Activated CD8-positive, alpha-beta memory T cell treated with anti-CD3 and anti-CD28 coated beads for 36 hours (primary cell): Measurements from ENCODE around the gene NAT10. TPM values are rescaled to one million over a fixed set of nuclear protein-coding genes. Genes with fewer than 3 reads are reported as not detected.

Source experiments
- CTCF ChIA-PET: fragments of 350-600 bp; sonication (Branson Sonifier 250); formaldehyde crosslinking; loops from one replicate; lab custom pipeline; 2021; ENCODE audit warnings: antibody characterized with exemption; lab: Charles Lee
- POLR2A ChIA-PET: fragments of 350-600 bp; sonication (Branson Sonifier 250); formaldehyde crosslinking; loops from one replicate; lab custom pipeline; 2021; ENCODE audit warnings: antibody characterized with exemption; lab: Charles Lee
- total RNA-seq, 2 experiments: library from RNA; stranded (reverse); gene quantifications; one replicate each; pipeline ENCODE4 v1.2.3, GENCODE V29; 2021

The NAT10 gene
- total RNA-seq, 2 experiments from 2014 or later, result 154 to 160 TPM

DNA sequence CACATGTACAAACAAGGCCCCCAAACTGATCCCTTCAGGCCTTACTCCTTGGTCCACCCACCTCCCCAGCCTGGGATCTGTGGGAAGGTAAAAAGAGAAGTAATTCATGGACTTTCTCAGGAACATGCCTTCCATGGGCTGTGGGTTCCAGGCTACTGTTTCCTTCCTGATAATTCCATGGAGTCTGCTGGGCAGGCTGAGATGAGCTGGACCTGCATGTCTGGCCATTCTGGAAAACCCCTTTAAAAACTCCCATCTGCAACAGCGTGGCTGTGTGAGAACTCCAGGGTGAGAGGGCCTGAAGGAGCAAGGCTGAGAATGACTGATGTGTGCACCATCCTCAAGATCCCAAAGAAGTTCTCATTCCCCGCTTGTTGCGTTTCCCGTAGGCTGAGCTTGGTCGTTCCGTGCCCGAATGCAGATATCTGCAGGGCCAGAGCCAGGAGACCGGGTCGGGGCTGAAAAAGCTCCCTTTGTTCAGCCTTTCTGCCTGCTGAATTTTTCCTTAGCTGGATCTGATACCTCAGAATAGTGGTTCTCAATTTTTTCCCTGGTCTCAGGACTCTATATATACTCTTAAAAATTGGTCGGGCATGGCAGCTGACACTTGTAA lies 72.9 kb downstream of the NAT10 start:
- POLR2A ChIA-PET, result no interaction called here
- CTCF ChIA-PET, result interaction anchor here (1.8 kb wide), 1 partner anchor 179 kb away, joined by 6 read pairs; the partner anchor contains the start of gene ABTB2

DNA sequence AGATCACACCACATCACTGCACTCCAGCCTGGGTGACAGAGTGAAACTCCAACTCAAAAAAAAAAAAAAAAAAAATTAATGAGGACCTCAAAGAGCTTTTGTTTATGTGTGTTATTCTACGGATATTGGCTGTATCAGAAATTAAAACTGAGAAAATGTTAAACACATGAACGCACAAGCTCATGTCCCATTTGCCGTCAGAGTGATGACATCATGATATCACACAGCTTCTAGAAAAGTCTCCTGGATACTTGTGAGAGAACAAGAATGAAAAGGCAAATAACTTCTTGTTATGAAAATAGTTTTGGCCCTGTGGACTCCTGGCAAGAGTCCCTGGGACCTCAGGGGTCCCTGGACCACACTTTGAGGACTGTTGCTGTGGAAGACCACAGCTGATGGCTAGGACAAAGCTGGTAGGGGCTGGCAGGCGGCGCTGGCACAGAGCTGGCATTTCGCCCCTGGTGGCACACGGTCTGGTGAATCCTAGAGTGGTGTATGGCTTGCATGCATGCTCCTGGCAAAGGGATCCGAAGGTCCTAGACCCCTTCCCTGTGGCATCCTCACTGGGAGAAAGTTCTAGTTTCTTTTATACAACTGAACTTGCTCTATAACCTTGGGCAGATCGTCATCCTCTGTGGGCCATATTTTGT lies 73.7 kb downstream of the NAT10 start:
- ChIA-PET POLR2A (no interaction called here), CTCF (interaction anchor here (1.8 kb wide), 1 partner anchor 178 kb away, joined by 6 read pairs; the partner anchor contains the start of gene ABTB2)

DNA sequence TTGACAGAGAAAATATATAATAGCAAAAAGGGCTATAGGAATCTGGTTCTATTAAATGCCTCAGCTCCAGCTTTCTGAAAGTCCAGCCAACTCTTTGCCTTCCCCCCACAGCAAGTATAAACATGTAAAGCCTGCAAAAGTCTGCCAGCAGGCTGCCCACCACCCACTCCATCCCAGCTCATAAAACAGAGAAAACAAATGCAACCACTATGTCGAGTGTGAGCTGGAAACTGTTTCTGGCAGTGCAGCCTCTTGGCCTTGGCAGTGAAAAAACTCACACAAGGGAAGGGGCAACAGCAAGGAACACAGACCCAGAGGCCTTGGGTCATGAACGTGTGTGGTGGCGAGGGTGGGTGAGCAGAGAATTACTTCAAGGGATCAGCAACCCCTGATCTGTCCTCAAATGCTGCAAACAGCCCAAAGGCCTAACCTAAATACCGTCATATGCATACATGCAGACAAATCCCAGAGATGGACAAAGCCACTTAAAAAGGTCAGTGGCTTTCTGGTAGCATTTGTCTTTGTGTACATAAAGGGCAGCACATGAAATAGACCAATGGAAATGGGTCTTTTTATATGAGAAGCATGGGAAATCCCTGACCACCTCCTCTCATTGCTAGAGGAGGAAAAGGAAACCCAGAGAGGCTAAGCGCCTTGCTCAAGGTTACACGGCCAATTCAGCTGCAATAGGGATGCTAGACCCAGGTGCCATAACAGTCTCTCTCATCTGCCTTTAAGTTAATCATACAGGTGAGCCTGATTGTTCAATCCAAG lies 74.8 kb downstream of the NAT10 start:
- ChIA-PET CTCF (interaction anchor here (1.7 to 2.1 kb wide), 2 partner anchors 101 to 177 kb away, joined by 4 to 8 read pairs; partner anchors contain the start of gene ABTB2), POLR2A (interaction anchor here (1.3 kb wide), 1 partner anchor 178 kb away, joined by 4 read pairs; the partner anchor contains the start of gene ABTB2)

DNA sequence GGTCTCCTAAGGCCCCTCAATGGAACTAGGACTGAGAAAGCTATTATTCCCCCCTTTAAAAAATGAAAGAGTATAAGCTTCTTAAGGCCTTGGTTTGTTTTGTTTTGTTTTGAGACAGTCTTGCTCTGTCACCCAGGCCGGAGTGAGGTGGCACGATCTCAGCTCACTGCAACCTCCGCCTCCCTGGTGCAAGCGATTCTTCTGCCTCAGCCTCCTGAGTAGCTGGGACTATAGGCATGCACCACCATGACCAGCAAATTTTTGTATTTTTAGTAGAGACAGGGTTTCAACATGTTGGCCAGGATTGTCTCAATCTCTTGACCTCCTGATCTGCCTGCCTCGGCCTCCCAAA lies 75.4 kb downstream of the NAT10 start:
- ChIA-PET CTCF (interaction anchor here (1.7 to 2.1 kb wide), 2 partner anchors 101 to 176 kb away, joined by 4 to 8 read pairs; partner anchors contain the start of gene ABTB2), POLR2A (interaction anchor here (1.3 kb wide), 1 partner anchor 177 kb away, joined by 4 read pairs; the partner anchor contains the start of gene ABTB2)

- POLR2A ChIA-PET, result interaction anchor here (1.3 kb wide), 1 partner anchor 177 kb away, joined by 4 read pairs; the partner anchor contains the start of gene ABTB2
- CTCF ChIA-PET, result interaction anchor here (1.7 to 2.1 kb wide), 2 partner anchors 100 to 176 kb away, joined by 4 to 8 read pairs; partner anchors contain the start of gene ABTB2
These were observed 75.8 kb downstream of the NAT10 start for GRCh38 chr11:34181251-34181650.

DNA sequence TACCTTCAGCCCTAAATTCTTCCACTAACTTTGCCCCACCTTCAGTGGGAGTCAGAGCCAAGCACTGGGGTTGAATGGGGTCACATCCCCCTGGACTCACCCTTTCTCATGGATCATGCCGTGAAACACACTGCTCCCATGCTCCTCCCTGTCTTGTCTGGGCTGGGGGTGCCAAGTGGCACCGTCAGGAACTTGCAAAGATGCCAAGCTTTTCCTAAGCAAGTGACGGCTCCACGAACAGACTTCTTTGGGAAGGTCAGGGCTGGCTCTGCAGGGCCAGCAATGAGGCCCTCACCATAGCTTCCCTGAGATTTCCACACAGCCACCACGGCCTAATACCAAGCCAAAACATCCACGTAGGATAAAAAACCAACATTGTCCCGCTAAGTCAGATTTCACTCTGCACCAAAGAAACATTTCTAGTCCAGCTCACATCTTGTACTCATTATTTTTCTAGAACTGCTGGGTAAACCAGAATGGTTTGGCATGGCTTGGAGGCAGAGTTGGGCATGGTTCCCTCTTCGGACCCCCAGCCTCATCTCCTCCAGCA lies 76.5 kb downstream of the NAT10 start:
- CTCF ChIA-PET, result interaction anchor here (1.7 to 2.1 kb wide), 3 partner anchors 8 to 175 kb away, joined by 4 to 18 read pairs (median 8); partner anchors contain the start of gene ABTB2
- POLR2A ChIA-PET, result no interaction called here

- ChIA-PET POLR2A (no interaction called here), CTCF (interaction anchor here (1.9 kb wide), 1 partner anchor 8 kb away, joined by 18 read pairs; no protein-coding TSS in a partner anchor)
These were observed 77.0 kb downstream of the NAT10 start for GRCh38 chr11:34182425-34182824.

DNA sequence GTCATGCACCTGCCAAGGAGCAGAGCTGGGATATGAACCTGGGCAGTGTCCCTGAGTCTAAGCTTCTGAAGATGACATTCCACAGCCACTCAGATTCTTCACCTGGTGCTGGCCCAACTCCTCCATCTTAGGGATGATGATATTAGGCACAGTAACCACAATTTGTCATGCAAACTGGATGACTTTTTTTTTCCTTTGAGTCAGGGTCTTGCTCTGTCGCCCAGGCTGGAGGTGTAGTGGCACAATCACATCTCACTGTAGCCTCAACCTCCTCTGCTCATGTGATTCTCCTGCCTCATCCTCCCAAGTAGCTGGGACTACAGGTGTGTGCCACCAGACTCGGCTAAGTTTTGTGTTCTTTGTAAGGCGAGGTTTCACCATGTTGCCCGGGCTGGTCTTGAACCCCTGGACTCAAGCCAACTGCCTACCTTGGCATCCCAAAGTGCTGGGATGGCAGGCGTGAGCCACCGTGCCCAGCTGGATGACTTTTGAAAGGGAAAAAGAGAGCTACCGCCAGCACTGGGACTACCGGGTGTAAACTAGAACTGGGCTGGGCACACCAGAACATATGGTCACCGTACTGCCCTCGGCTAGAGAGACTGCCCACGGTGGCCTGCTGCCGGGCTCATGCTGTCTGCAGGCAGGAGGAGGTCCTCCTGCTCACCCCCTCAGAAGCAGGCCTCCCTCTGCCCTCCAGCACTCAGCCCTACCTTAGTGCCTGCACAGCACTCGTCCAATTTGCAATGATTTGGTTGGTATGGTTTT lies 77.7 kb downstream of the NAT10 start:
- CTCF ChIA-PET, result interaction anchor here (1.9 kb wide), 1 partner anchor 9 kb away, joined by 18 read pairs; no protein-coding TSS in a partner anchor

GRCh38 chr11:34183848-34184391 lies 78.5 kb downstream of the NAT10 start:
- ChIA-PET CTCF (no interaction called here), POLR2A (no interaction called here)

More for the DNA sequence above, 77.7 kb downstream of the NAT10 start:
- POLR2A ChIA-PET, result no interaction called here

DNA sequence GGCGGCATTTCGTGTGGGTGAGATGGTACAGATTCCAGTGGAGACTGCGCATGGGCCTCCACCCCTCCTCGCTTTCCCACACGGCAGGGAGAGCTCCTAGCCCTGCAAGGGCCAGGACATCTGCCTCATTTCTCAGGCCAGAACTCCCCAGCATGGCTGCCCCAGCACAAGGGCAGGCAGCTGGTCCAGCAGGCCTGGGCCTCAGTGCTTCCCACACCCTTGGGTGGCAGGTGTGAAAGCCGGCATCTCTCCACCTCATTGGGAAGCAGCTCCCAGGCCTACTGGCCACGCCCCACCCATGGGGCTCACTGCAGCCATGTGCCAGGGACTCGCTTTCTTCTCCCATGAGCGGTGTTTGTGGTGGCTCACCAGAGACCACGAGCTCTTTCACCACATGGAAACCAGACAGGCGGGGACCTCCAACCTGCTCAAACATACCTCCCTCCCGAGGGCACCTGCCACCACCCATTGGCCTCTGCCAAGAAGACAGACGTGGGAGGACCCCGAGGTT lies 79.1 kb downstream of the NAT10 start:
- ChIA-PET POLR2A (no interaction called here), CTCF (interaction anchor here (0.9 kb wide), 1 partner anchor 25 kb away, joined by 3 read pairs; no protein-coding TSS in a partner anchor)

DNA sequence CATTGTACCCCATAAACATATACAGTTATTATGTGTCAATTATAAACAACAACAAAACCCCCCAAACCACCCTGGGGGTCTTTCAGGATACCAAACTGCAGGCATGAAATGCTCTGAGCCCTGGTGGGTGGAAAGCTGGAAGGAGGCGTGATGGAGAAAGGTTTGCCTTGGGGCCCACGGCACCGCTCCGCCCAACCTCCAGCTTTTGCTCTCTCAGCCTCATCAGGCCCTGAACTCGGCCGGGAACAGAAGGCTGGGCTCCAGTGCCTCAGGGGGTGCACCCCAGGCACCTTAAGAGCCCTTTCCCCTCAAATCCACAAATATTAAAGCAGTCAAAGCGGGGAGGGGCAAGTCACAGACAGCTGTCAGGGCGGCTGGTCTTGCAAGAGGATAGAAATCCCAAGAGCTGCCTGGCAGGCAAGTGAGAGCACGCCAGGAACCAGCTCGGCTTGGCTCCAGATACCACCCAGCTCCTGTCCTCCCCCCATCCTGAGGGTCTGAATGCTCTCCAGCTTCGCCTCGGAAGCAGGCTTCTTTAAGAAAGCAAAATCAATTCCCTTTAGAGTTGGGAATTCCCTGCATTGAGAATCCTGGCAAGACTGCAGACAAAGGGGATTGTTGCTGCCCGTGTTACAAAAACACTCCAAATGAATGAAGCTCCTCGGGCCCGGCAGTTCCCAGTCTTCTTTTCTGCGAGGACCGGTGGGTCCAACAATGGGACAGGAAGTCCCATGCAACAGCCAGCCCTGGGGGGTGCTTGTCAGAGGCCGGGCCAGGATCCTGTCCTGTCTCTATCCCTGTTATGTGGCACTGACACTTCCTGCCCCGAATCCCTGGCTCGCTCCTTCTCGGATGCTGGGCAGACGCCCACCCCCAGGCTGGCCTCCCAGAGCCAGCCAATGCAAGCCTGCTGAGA lies 80.8 kb downstream of the NAT10 start:
- CTCF ChIA-PET, result interaction anchor here (0.6 to 1.9 kb wide), 2 partner anchors 12 to 782 kb away, joined by 5 to 6 read pairs; no protein-coding TSS in a partner anchor
- POLR2A ChIA-PET, result no interaction called here

GRCh38 chr11:34188181-34188580 lies 82.8 kb downstream of the NAT10 start:
- ChIA-PET POLR2A (no interaction called here), CTCF (interaction anchor here (0.6 to 1.7 kb wide), 2 partner anchors 14 to 168 kb away, joined by 3 read pairs; no protein-coding TSS in a partner anchor)

- POLR2A ChIA-PET, result no interaction called here
These were observed 83.8 kb downstream of the NAT10 start for GRCh38 chr11:34189191-34189590.

GRCh38 chr11:34190192-34191139 lies 85.0 kb downstream of the NAT10 start:
- POLR2A ChIA-PET, result no interaction called here

More at GRCh38 chr11:34189191-34189590, 83.8 kb downstream of the NAT10 start:
- CTCF ChIA-PET, result interaction anchor here (1.7 kb wide), 1 partner anchor 15 kb away, joined by 3 read pairs; no protein-coding TSS in a partner anchor

GRCh38 chr11:34191578-34191977 lies 86.1 kb downstream of the NAT10 start:
- POLR2A ChIA-PET, result no interaction called here
- CTCF ChIA-PET, result no interaction called here

More at GRCh38 chr11:34190192-34191139, 85.0 kb downstream of the NAT10 start:
- CTCF ChIA-PET, result no interaction called here
